Ovary (tissue), 9 donors: ENCODE measurements around the gene FFAR2. TPM values are rescaled to one million over a fixed set of nuclear protein-coding genes. Genes with fewer than 3 reads are reported as not detected.
"Not testable (repeated sequence)": the region's sequence is repeated elsewhere in the genome, so short reads cannot be mapped to it uniquely, and the experiment has no call there.

Experiments used
- DNase-seq, 5 donors: peaks; one replicate each; pipeline ENCODE4 v3.0.0-alpha.2; 2019 to 2020
- H3K27ac ChIP-seq, 2 donors: fragments of 200-600 bp; one replicate each; pipeline versions ENCODE4 v1.5.1 to v1.8.0; 2019 to 2022
- H3K27me3 ChIP-seq: fragments of 200-600 bp; one replicate; pipeline ENCODE4 v1.8.0; 2022
- H3K36me3 ChIP-seq: fragments of 200-600 bp; sonication (generic); one replicate; pipeline ENCODE4 v1.5.1; 2019
- H3K4me1 ChIP-seq: one replicate; pipeline ENCODE4 v1.8.1; 2013; ENCODE audit warnings: mild to moderate bottlenecking, moderate library complexity; ENCODE audit not compliant: insufficient read depth
- H3K4me3 ChIP-seq: fragments of 200-600 bp; sonication (generic); one replicate; pipeline ENCODE4 v1.5.1; 2017
- H3K9me3 ChIP-seq, 2 donors: fragments of 200-600 bp in 1 of 2; sonication (generic) in 1 of 2; one replicate each; pipeline versions ENCODE4 v1.5.1 to v1.8.1; 2013 to 2019; ENCODE audit warnings: mild to moderate bottlenecking in 1 of 2, moderate library complexity in 1 of 2
- CTCF ChIP-seq, 3 donors: fragments of 450-650 bp in 2 of 3; fragments of 200-600 bp in 1 of 3; IDR thresholded peaks; one replicate each; pipeline versions ENCODE4 v1.5.1 to v1.8.0; 2016 to 2022; ENCODE audit warnings: antibody characterized with exemption in 3 of 3, mild to moderate bottlenecking in 1 of 3
- EP300 ChIP-seq: sonication (generic); formaldehyde crosslinking; IDR thresholded peaks from one replicate; pipeline ENCODE4 v1.6.1; 2017; ENCODE audit warnings: antibody characterized with exemption
- POLR2A ChIP-seq: fragments of 450-650 bp; IDR thresholded peaks from one replicate; pipeline ENCODE4 v1.6.1; 2017; ENCODE audit warnings: antibody characterized with exemption, mild to moderate bottlenecking, moderate library complexity
- WGBS, 3 donors: extraction: QIAGEN DNeasy Blood & Tissue Kit in 1 of 3; methylation state at CpG; one replicate each; pipeline versions ENCODE4 v1.1.5 to v1.1.7; 2013 to 2017; 5-methylcytosine and 5-hydroxymethylcytosine counted together
- intact Hi-C, 4 donors: fragments of 100-400 bp; cut with DNase I; formaldehyde crosslinking; loops; one replicate each; pipeline versions ENCODE4 v1.11.0 to v1.15.1; 2022 to 2023
- polyA plus RNA-seq, 2 donors: library from polyadenylated mRNA; stranded (reverse); fragments of 200-250 nt in 1 of 2; fragments of 350-450 nt in 1 of 2; fragmentation: Illumina TruSeq in 1 of 2; extraction: RNeasy Lipid Tissue Mini Kit (QIAGEN cat#74804) in 1 of 2; gene quantifications; one replicate each; pipeline ENCODE4 v1.2.3, GENCODE V29; 2013 to 2014
- total RNA-seq, 7 donors: library from RNA; depleted of rRNA in 2 of 7; stranded (reverse); fragments of >200 nt in 2 of 7; fragmentation: NEBNext Ultra II Directional in 3 of 7; extraction: Animal tissue kit (Norgen Biotek cat#: 25700) in 3 of 7; gene quantifications; one replicate each; pipeline versions ENCODE4 v1.1.0 to v1.2.4, GENCODE V29; 2016 to 2023
- donor health status: DM: no; HTN: no; CAD: no; lungs with moderate emphysema.
- donor health status: DM: no; HTN: no; CAD: no.
- donor health status: Bipolar disorder and iron deficiency.
- donor health status: DM: yes; HTN: yes; CAD: no.
- donor health status: DM: no; HTN: no; CAD: no.
- donor health status: DM: yes; HTN: yes; CAD: no.

FFAR2 gene
- total and polyA plus RNA-seq, 9 donors, result 0.20 to 0.47 (median 0.32) TPM; not detected in 5

DNA sequence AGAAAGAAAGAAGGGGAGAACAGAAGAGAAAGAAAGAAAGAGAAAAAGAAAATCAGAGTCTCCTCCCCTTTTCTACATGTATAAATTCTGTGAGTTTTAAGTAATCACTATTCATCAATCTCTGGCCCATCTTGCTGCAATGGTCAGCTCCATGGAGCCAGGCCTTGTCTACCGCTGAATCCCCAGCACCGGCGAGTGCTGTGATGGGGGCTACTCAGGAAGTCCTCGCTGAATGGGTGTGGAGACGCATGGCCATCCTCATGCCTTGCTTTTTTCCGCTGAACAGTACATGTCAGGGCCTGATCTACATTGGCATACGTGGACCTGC, 47.3 kb upstream of the FFAR2 start:
- Histone ChIP-seq H3K9me3 (no peaks in the 10 kb centered on the region), H3K4me3 (no peak overlapping the region), H3K36me3 (no peaks in the 10 kb centered on the region), H3K27me3 (no peaks in the 10 kb centered on the region), H3K4me1 (no peaks in the 10 kb centered on the region), H3K27ac (no peak overlapping the region)
- 89 to 96% (median 93%) methylated on average over 7 of the region's 7 CpGs for WGBS, 3 donors
- TF ChIP-seq CTCF (IDR thresholded peaks at IDR 0.05) (no peak), EP300 (no peak), POLR2A (no peak)
- DNase-seq, result no peak
- intact Hi-C loops, result no loop called here

DNA sequence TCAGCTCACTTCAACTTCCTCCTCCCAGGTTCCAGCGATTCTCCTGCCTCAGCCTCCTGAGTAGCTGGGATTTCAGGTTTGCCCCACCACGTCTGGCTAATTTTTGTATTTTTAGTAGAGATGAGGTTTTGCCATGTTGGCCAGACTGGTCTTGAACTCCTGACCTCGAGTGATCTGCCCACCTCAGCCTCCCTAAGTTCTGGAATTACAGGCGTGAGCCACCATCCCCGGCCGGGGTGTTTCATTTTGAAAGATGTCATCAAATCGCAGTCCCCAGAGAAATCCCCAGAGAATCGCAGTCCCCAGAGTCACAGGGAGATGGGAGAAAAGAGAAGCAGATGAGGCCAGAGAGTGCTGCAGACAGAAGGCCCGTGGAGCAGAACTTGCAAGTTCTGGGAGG, 46.6 kb upstream of the FFAR2 start:
- intact Hi-C loops, DNase-seq, H3K27me3 ChIP-seq, H3K9me3 ChIP-seq, H3K27ac ChIP-seq, H3K4me3 ChIP-seq, H3K36me3 ChIP-seq, H3K4me1 ChIP-seq: not testable (repeated sequence)
- WGBS, 3 donors, result 88 to 90% (median 89%) methylated on average over 9 of the region's 9 CpGs

GRCh38 chr19:35403116-35403760, 44.8 kb upstream of the FFAR2 start:
- intact Hi-C loops, result no loop called here
- H3K9me3 ChIP-seq, result no peaks in the 10 kb centered on the region
- WGBS, 3 donors, result 69 to 81% (median 75%) methylated on average over 8 of the region's 8 CpGs
- H3K36me3 ChIP-seq, result no peaks in the 10 kb centered on the region
- H3K4me3 ChIP-seq, result no peak overlapping the region
- H3K4me1 ChIP-seq, result no peaks in the 10 kb centered on the region
- no peaks in the 10 kb centered on the region for H3K27me3 ChIP-seq
- H3K27ac ChIP-seq, result no peak overlapping the region
- DNase-seq, result no peak
- no peak for TF ChIP-seq POLR2A
- no peak for TF ChIP-seq EP300
- no peak for TF ChIP-seq CTCF (IDR thresholded peaks at IDR 0.05)

DNA sequence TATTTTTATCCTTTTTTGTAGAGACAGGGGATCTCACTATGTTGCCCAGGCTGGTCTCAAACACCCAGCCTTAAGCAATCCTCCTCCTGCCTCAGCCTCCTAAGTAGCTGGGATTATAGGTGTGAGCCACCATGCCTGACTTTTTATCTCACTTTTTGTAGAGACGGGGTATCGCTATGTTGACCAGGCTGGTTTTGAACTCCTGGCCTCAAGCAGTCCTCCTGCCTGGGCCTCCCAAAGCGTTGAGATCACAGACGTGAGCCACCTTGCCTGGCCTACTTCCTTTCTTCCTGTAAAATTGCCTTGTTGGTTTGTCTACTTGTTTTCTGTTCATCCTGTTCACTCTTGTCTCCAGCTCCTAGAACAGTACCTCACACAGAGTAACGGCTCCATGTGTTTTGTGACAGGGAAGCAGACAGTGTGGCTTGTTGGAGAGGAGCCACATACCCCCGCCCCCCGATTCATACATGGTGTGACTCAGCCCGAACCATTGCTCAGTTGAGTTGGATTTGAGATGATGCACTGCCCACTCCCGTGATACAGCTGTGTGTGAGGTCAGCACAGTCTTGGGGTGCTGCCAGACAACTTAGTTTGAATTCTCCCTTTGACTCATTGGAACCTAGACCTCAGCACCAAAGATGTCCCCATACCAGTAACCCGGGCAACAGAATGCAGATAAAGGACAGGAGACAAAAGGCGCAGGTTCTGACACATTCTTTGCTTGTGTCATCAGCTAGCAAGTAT, 43.0 kb upstream of the FFAR2 start:
- H3K27ac ChIP-seq, result no peak overlapping the region
- peak in 3 of 5 donors; percentile 14 to 41 (median 39) for DNase-seq
- 50 to 58% (median 54%) methylated on average over 11 of the region's 11 CpGs for WGBS, 3 donors
- H3K27me3 ChIP-seq, result no peaks in the 10 kb centered on the region
- H3K36me3 ChIP-seq, result no peaks in the 10 kb centered on the region
- no peaks in the 10 kb centered on the region for H3K4me1 ChIP-seq
- H3K9me3 ChIP-seq, result no peaks in the 10 kb centered on the region
- intact Hi-C loops, result no loop called here
- TF ChIP-seq CTCF (IDR thresholded peaks at IDR 0.05) (no peak), POLR2A (no peak), EP300 (no peak)
- H3K4me3 ChIP-seq, result no peak overlapping the region

- TF ChIP-seq EP300 (no peak), POLR2A (no peak), CTCF (IDR thresholded peaks at IDR 0.05) (no peak)
- WGBS, 3 donors, result 61 to 85% (median 66%) methylated on average over 6 of the region's 6 CpGs
- intact Hi-C loops, result no loop called here
Measured at GRCh38 chr19:35407619-35408018, 40.4 kb upstream of the FFAR2 start.

More at GRCh38 chr19:35407619-35408018, 40.4 kb upstream of the FFAR2 start:
- no peaks in the 10 kb centered on the region for H3K4me1 ChIP-seq
- no peaks in the 10 kb centered on the region for H3K36me3 ChIP-seq
- no peak overlapping the region for H3K4me3 ChIP-seq
- no peak overlapping the region for H3K27ac ChIP-seq
- DNase-seq, result no peak
- no peaks in the 10 kb centered on the region for H3K9me3 ChIP-seq
- H3K27me3 ChIP-seq, result no peaks in the 10 kb centered on the region
